ENCODE data around the gene OPN1MW3.
"Not testable (repeated sequence)": the region's sequence is repeated elsewhere in the genome, so short reads cannot be mapped to it uniquely, and the experiment has no call there.

The OPN1MW3 gene

DNA sequence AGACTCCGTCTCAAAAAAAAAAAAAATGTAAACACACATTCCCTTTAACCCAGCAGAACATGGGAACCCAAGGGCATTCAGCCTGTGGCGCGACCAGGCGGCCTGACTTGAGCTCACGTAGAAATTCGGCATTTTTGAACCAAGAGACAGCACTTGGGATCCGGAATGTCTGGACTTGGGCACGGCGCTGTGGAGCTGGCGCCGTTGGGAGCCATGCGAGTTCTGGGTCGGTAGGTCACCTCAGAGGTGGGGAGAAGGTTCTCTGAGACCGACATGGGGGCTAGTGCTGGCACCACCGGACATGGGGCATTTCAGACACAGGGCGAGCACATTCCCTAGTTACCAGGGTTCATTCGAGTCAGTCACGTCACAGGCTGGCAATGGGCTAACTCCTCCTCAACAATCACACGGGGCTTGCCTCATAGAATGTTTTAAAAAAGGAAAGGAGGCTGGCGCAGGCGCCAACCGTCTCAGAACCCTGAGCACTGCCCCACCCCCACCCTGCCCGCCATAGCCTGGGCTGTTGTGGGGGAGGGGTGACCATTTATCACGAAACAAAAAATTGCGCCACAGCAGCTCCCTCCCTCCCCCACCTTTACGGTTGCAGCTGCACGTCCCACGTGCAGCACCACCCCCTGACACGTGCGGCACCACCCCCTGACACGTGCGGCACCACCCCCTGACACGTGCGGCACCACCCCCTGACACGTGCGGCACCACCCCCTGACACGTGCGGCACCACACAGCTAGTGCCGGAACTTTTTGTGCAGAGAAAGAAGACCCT lies 37.6 kb downstream of the OPN1MW3 start, which contains the start of gene TEX28:
Gene TEX28 (minus strand): TSS at position 334 of the 784 bp plus-strand sequence. CDS start 3,007 bp downstream, outside the sequence.
- H3K4me3 ChIP-seq (ENCODE audit: low read length): no peak within 1 kb of the TSS
- no peak for TF ChIP-seq ZNF274 (IDR thresholded peaks at IDR 0.05; ENCODE audit: low read depth, low read length)

DNA sequence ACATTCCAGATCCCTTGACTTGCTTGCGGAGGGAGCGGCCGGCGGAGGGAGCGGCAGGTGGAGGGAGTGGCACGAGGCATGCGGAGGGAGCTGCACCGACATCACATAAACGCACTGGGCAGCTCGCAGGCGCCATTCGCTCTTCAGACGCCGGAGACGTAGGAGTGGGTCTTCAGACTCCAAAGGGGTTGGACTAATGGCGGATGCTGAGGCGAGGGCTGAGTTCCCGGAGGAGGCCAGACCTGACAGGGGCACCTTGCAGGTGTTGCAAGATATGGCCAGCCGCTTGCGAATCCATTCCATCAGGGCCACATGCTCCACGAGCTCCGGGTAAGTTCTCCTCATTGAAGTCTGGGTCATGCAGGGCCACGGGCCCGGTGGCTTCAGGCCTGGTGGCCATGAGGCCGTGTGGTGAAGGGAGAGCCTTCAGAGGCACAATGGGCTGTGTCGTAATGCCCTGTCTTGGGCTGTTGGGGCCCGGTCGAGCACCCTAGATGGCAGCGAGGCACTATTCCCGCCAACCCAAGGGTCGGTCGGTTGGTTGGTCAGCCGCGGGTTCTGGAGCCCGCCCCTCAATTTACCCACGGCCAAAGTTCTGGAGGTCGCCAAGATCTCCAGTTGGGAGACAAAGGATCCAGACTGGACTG lies 38.4 kb downstream of the OPN1MW3 start, which contains the start of gene TKTL1:
Gene TKTL1 (plus strand): TSS at position 132 of the 647 bp plus-strand sequence. CDS start 65 bp downstream, at position 197.
- no peak within 1 kb of the TSS for H3K4me3 ChIP-seq (ENCODE audit: low read length)

DNA sequence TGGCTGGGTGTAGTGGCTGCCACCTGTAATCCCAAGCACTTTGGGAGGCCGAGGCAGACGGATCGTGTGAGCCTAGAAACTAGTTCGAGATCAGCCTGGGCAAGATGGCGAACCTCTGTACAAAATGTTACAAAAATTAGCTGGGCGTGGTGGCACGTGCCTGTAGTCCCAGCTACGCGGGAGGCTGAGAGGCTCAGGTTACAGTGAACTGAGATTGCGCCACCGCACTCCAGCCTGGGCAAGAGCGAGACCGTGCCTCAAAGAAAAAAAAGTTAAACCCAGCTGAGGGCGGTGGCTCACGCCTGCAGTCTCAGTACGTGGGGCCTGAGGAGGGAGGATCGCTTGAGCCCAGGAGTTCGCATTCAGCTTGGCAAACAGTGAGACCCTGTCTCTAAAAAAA lies 39.3 kb downstream of the OPN1MW3 start:
- no peak for TF ChIP-seq ZNF274 (IDR thresholded peaks at IDR 0.05; ENCODE audit: low read depth, low read length)
- H3K4me3 ChIP-seq (ENCODE audit: low read length): no peak overlapping the region

More for the DNA sequence above, 38.4 kb downstream of the OPN1MW3 start, which contains the start of gene TKTL1:
- no peak for TF ChIP-seq ZNF274 (IDR thresholded peaks at IDR 0.05; ENCODE audit: low read depth, low read length)

DNA sequence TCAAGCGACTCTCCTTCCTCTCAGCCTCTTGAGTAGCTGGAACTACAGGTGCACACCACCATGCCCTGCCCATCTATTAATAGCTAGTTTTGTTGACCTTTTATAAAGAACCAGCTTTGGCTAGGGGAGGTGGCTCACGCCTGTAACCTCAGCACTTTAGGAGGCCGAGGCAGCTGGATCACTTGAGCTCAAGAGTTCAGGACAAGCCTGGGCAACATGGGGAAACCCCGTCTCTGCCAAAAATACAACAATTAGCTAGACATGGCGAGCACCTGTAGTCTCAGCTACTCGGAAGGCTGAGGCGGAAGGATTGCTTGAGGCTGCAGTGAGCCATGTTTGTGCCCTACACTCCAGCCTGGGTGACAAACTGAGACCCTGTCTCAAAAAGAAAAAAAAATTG lies 40.9 kb downstream of the OPN1MW3 start:
- no peak for TF ChIP-seq ZNF274 (IDR thresholded peaks at IDR 0.05; ENCODE audit: low read depth, low read length)
- no peak overlapping the region for H3K4me3 ChIP-seq (ENCODE audit: low read length)

DNA sequence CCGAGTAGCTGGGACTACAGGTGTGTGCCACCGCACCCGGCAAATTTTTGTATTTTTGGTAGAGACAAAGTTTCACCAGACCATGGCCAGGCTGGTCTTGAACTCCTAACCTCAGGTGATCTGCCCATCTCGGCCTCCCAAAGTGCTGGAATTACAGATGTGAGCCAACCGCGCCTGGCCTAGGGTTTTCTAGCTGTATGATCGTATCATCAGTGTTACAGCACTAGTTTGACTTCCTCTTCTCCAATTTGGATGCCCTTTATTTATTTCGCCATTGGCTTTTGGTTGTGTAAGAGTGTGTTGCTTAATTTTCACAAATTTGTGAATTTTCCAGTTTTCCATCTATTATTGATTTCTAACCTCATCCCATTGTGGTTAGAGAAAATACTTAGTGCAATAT lies 43.4 kb downstream of the OPN1MW3 start:
- H3K4me3 ChIP-seq (ENCODE audit: low read length): no peak overlapping the region
- TF ChIP-seq ZNF274 (IDR thresholded peaks at IDR 0.05; ENCODE audit: low read depth, low read length): no peak

DNA sequence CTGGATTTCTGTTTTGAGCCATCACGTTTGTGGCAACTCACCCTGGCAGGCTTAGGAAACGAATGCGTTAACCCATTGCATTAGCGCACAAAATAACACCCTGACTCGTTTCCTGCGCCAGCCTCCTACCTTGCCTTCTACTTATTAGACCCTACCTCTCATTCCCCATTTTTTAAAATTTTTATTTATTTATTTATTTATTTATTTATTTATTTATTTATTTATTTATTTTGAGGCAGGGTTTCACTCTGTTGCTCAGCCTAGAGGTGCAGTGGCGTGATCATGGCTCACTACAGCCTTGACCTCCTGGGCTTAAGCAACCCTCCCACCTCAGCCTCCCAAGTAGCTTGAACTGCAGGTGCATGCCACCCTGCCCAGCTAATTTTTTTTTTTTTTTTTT lies 45.6 kb downstream of the OPN1MW3 start:
- not testable (repeated sequence) for H3K4me3 ChIP-seq (ENCODE audit: low read length)

DNA sequence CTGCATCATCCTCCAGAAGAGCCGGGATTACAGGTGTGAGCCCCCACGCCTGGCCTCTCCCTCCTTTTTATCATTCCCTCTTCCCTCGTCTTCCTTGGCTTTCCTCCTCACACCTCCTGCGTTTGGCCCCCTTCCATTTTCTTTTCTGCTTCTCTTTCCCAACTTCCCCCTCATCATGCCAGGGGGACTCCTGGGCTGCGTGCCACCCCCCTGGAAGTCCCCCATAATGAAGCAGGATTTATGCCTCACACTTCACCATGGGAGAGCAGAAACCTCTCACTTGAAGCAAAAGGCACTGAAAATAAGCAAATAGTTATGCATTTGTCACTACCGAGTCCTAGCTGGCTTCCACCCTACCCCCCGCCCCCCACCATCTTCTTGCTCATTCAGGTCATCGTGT lies 46.1 kb downstream of the OPN1MW3 start:
- no peak for TF ChIP-seq ZNF274 (IDR thresholded peaks at IDR 0.05; ENCODE audit: low read depth, low read length)
- H3K4me3 ChIP-seq (ENCODE audit: low read length): no peak overlapping the region

DNA sequence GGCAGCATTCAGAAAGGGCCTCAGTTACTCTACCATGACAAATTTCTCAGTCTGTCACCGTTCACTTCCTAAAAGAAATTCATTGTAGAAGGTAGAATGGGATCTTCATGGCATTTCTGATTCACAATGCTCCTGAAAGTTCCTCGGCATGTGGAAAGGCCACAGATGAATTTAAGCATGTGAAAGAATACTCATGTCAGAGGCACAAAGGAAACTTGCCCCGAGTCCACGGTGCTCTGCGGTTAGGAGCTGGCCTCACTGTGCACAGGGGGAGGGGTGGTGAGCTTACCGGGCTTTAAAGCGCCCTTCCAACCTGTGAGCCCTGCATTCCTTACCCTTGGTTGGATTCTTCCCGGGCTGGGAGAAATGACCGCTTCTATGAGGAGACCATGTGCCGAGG lies 47.5 kb downstream of the OPN1MW3 start:
- no peak overlapping the region for H3K4me3 ChIP-seq (ENCODE audit: low read length)
- TF ChIP-seq ZNF274 (IDR thresholded peaks at IDR 0.05; ENCODE audit: low read depth, low read length): no peak

DNA sequence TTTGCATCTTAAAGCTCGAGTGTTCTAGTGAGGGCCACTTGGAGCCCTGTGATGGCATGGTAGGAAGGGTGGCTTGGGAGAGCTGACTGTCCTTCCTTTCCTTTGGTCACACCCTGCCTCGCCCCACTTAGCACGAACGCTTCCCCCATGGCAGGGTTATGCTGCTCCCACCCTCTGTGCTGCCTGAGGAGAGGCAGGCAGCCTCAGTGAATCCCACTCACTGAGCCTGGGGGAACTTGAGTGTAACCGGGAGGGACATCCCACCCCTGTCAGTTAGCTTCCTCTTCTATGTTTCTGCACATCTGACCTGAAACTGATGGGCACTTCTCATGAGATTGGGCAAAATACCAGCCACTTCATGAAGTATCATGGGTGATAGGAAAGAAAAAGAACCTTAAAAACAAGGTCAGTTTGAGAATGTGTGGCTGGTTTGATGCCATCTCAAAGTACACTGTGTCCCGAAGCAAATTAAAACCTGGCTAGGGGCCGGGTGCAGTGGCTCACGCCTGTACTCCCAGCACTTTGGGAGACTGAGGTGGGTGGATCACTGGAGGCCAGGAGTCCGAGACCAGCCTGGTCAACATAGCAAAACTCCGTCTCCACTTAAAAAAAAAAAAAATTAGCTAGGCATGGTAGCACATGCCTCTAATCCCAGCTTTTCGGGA lies 48.3 kb downstream of the OPN1MW3 start:
- no peak overlapping the region for H3K4me3 ChIP-seq (ENCODE audit: low read length)
- TF ChIP-seq ZNF274 (IDR thresholded peaks at IDR 0.05; ENCODE audit: low read depth, low read length): no peak

DNA sequence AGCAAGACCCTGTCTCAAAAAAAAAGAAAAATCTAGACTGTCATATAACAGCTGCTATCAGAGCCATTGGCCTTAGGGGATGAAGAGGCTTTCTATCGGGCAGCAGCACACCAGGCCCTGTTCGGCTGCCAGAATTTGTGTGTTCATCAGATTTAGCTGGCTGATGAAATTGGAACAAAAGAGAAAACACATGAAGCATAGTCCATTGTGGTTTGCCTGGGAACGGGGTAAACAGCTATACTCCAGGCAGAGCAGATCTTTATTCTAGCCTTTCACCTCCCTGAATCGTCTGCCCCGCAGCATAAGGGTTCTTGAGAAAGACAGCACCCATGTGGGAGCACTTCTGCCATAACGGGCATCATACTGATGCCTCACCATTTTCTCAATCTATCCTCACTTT lies 49.8 kb downstream of the OPN1MW3 start:
- no peak overlapping the region for H3K4me3 ChIP-seq (ENCODE audit: low read length)
- TF ChIP-seq ZNF274 (IDR thresholded peaks at IDR 0.05; ENCODE audit: low read depth, low read length): no peak

DNA sequence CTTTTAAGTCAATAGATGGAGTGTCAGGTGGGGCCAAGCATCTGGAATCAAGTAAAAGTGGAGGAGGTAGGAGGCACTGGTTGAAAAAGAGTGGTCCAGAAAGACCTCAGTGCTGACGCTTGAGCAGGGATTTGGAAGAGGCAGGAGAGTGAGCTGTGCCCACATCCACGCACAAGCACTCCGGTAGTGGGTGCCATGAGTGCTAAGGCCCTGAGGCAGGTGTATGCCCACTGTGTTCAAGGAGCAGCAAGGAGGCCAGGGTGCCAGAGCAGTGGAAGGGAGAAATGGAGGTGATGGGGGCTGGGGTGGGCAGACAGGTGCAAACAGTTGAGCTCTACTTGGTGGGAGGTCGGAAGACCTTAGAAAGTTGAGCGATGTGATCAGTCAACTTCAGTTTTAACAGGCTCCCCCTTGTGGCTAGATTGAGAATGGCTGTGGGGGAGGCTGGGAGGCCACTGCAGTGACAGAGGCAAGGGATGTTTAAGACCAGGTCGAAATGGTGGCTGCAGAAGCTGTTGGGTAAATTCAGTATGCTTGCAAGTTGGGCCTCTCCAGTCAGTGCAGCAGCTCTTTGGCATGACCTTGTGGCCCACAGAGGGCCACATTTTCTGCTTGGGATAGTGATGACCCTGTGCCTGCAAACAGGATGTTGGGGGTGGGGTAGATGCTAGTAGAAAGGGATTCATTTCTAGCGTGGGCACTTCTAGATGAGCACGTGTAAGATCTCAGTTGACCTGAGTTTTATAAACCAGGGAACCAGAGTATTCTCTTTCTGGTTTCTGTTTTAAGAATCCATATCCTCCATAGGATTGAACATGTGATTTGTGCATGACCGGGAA lies 50.9 kb downstream of the OPN1MW3 start:
- no peak overlapping the region for H3K4me3 ChIP-seq (ENCODE audit: low read length)
- no peak for TF ChIP-seq ZNF274 (IDR thresholded peaks at IDR 0.05; ENCODE audit: low read depth, low read length)

DNA sequence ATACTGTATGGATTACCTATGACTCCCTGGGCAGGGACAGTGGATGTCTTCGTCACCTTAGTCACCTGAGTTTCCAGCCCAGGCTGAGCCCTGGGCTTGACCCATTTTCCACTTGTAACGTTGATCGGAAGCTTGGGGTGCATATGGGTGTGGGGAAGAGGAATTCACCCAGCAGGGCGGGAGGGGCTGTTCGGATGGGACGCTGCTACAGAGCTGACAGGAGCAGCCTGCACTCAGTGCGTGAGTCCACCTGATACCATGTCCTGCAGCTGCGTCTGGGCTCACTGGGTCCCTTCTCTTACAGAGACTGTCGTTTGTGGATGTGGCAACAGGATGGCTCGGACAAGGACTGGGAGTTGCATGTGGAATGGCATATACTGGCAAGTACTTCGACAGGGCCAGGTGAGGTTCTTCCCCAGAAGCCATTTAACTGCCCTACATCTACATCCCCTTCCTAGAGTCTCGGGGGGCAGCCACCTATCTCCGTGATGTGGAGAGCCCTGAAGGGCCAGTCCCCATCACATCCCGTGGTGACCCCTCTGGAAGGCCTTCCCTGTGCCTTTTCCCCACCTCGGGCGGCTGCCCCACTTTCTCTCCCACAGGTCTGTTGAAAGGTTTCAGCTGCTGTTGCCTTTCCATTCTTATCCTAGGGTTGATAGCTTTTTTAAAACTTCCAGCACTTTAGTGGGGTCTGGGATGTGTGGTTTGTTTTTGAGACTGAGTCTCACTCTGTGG lies 51.8 kb downstream of the OPN1MW3 start:
- H3K4me3 ChIP-seq (ENCODE audit: low read length): no peak overlapping the region
- TF ChIP-seq ZNF274 (IDR thresholded peaks at IDR 0.05; ENCODE audit: low read depth, low read length): no peak

Measured in GM08714 (cell line).